ENCODE measurements around the gene TMEFF2.
"Not testable (repeated sequence)": the region's sequence is repeated elsewhere in the genome, so short reads cannot be mapped to it uniquely, and the experiment has no call there.

The TMEFF2 gene

DNA sequence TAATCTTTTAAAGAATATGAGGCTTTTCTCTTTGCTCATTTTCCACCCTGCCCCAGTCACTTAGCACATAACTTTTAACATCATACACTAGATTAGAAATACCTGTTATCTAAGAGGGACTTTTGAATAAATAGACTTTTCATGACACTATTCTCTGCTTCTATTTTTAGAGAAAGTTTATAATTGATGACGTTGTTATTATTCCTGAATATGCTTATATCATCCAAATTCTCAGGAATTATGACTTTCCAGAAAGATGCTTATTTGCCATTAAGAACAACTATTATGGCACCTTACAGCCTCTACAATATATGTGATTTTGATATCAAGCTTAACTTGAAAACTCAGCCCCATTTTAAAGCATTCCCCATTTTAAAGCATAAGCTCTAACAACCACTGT is 11.4 kb downstream of the TMEFF2 start:
- DNase-seq (ENCODE audit: low spot score) = no peak

DNA sequence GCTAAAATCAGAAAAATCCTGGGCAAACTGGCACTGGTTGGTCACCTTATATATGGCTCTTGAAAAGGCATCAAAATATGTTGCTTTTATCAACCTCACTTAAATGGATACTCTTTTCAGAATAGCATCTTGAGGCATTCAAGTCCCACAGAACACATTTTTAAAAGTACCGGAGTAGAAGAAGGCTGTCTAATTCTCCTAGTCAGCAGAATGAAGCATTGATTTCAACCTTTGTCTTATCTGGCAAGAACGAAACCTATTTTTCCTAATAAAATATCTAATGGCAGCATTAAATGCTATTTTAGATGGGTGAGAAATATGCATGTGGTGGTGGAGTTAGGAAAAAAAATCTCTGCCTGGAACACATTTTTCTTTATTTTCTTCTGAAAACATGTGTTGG is 27.8 kb downstream of the TMEFF2 start:
- DNase-seq (ENCODE audit: low spot score) = no peak

DNA sequence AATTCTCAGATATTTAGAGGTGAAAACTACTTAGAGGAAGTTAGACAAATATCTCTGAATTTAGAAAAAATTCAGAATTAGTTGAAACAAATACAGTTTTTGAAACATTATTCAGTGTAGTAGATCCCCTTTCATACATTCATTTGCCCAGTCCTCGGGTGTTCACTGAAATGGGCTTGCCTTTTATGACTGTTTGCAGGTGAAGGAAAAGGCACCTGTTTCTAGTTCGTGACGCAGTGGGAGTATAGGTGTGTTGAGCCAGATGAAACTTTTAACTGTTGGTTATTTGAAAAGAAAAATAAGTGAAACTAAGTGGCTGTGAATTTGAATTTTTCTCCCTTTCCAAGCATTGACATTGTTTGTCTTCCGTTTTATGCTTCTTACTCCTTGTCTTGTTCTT is 28.9 kb downstream of the TMEFF2 start:
- no peak for DNase-seq (ENCODE audit: low spot score)

DNA sequence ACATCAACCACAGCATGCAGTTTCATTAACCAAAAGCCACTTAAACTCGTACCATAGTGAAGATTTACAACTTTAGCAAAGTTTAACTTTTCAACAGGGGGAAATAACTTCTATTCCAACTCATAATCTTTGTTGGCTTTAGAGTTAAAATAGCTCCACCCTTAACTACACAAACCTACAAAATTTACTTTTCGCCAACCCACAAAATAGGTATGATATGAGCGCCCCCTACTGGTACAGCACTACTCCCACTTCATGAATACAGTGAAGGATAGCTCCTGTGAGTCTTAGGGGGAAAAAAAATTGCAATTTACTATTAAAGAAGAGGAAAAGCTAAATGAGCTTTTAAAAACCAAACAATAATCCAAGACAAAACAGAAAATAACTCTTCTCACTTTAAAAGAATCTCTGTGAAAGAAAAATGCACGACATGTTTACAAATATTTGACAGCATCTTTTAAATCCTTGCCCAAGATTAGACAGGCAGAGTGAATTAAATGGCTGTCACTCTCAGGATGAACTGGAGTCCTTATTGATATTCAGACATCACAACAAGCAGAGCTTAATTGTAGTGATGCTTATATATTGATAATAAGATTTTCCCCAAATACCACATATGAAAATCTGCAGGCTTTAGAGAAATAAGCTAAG is 32.2 kb downstream of the TMEFF2 start:
- DNase-seq (ENCODE audit: low spot score) = peak; percentile 47

DNA sequence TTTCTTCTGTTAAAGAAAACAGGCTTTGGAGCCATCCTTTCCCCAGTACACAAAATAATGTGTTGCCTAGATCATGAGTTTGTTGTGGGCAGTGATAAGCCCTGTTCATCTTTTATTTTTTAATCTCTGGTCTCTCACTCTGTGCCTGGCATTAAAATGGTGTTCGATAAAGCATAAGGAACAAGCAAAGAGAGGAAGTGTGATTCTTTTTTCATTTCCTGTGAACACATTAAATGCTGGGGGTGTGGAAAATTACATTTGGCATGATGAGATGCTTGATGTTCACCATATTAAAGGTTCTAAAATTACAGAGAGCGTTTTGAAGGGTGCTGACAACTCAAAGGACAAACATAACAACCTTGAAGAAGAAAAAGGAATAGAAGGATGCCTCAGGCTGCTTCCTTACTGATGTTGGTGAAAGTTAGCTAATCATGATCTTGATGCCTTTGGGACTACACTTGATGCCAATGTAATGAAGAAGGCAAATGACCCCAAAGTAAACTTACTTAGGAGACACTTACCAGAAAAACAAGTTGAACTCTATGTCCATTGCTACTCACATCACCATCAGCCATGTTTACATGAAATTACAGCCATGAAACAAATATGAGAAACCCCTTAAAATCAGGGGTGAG is 33.0 kb downstream of the TMEFF2 start:
- no peak for DNase-seq (ENCODE audit: low spot score)

DNA sequence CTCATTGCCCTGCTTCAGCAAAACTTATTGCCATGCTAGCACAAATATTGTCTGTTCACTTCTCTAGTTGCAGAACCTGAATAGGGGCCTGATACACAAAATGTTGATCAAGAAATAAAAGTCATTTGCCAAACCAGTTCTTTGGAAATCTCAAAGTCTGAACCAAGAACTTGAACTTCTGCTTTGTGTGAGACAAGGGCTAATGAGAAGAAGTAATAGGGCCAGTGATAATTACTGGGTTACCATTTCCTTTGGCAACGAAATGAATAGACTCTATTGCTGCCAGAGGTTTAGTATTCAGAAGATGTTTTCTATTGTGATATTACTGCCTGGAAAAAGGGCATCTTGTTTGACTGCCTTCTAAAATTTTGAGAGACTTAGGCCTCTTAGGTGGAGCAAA is 35.0 kb downstream of the TMEFF2 start:
- no peak for DNase-seq (ENCODE audit: low spot score)

DNA sequence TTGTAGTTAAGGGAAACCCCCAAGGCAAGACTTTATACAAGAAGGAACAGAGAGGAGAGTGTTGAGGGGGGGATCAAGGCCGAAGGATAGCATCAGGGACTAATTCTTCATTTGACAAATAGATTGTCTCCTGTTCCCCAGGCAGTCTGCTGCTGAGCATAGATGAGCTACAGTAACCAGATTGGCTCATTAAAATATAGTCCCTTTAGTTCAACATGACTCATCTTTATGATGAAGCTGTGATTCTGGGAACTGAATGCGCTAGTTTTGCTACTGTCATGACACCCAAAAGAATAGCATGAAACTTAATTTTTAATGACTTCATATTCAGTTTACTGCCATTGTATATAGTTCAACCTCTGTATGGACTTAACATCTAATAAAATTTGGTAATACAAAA is 35.5 kb downstream of the TMEFF2 start:
- DNase-seq (ENCODE audit: low spot score) = no peak

DNA sequence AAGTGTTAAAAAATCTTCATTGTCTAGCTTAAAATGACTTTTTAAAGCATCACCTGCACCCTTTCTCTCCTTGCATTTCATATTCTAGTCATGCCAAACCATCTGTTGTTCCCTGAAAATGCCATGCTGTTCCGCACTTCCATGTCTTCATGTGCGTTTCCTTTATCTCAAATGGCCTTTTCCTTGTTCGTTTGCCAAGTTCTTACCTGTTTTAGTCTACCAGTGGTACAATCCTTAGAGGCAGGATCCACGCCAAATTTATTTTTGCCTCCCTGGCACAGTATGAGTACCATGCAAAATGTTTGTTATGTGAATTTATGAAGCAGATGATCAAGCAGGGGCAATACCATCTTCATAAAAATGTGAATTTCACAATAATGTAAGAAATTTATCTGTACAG is 37.0 kb downstream of the TMEFF2 start:
- no peak for DNase-seq (ENCODE audit: low spot score)

DNA sequence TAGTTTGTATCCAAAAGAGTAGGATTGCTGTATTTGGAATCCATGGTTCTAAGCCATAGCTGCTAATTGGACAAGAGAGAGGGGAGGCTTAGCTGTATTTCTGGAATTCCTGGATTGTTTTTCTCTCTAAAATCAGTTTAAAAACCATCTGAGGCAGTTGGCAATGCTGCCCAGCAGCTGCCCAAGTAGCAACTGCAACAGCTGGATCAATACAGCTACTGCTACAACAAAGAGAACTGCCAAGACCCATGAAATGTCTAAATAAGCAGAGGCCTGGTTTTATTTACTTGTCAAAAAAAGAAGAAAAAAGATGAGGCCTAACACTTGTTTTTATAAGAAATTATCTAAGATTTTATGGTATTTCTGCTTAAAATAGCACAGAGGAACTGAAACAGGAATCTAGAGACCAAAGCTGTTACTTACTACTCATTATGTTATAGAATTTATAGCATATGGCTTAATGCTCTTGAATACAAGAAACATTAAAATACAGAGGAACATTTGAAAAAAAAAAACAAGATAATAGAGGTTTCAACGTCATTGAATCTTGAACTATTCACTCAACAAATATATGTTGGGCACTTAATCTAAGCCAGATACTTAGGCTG is 39.1 kb downstream of the TMEFF2 start:
- no peak for DNase-seq (ENCODE audit: low spot score)

DNA sequence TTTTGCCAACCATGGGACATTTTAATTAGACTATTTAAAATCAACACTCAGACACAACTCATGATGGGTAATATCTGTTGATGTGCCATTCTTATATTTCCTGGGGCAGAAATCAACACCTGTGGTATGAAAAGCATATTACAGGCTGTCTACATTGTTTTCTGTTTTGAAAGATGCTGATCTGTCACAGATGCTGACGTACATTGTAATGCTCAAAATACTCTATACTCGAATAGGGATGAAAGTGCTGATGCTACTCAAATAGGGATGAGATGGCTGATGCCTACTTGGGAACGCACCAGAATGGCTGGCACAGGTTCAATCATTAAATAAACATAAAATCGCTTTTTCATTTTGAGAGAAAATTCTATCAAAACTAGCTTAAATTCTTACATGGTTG is 41.2 kb downstream of the TMEFF2 start:
- no peak for DNase-seq (ENCODE audit: low spot score)

DNA sequence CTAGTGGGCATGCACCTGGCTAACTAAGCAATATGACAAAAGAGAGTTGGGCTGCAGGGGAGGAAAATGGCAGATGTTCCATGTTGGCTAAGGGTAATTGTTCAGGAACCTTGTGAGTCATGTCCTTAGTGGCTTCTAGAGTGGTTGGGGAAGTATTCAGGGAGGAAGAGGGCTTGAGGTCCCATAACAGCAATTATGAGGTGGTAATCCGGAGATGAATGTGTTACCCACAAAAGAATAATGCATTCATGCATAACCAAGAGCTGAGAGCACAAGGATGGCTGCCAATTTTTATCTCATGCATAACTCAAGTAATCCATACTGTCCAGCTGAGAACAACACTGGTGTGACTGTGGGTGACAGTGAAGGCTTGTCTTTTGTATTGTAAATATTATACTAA is 42.9 kb downstream of the TMEFF2 start:
- DNase-seq (ENCODE audit: low spot score) = no peak

DNA sequence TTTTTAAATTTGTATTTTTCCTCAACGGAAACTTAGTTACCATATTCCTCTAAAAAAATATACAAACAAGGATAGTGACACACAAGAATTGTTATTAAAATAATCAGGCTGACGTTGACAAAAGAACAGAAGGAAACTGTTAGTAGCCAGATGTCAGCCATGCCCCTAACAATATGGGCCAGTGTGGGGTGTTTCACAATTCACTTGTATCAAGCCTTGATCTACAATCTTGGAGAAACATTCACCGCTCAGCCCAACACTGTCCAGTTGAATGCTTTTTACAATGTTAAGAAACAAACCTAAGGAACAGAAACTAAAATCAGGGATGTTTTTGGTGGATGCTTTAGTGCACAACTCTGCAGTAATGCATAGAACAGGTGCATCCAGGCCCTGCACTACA is 44.6 kb downstream of the TMEFF2 start:
- no peak for DNase-seq (ENCODE audit: low spot score)

DNA sequence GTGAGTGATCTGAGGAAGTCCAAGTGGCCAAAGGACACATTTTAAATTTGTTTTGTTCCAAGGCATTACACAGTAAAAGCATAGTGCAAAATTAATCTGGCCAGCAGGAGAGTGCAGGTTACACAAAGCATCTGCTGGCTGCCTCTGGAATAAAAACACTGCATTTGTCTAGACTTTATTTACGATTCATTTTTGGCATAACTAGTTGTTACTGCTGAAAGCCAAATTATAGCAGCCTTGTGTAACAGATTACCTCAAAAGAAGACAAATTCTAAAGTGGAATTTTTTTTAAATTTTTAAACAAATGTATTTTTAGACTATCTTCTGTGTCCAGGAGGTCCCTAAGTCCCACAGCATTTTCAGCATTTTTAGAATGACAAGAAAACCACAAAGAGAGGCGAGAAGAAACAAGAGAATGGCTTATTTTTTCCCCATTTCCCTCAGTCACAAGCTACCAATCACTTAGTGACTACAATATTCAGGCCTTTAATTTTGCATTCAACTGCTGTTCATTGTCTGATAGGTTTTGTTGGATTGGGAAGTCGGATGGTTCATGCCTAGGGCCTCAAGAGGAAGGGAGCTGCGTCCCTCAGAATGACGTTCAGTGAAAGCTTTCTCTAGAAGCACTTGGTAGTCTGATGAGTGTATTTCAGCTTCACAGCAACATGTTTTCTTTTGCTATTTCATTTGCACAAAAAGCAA is 46.0 kb downstream of the TMEFF2 start:
- no peak for DNase-seq (ENCODE audit: low spot score)

DNA sequence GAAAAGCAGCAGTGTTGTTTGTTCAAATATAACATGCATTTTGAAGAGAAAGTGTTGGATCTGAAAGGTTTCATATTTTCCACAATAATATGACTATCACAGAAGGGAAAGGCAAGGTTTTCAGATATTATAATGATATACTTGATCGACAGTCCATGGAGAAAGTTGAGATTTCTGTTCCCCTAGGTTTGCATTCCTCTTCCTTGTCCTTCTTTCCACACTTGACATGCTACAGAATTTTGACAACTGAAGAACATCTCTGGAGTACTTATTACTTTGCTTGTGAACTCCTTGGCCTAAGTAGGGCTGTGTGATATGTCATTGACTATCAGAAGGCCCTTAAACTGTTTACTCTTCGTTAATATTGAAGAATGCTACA is 46.5 kb downstream of the TMEFF2 start:
- DNase-seq (ENCODE audit: low spot score) = no peak

DNA sequence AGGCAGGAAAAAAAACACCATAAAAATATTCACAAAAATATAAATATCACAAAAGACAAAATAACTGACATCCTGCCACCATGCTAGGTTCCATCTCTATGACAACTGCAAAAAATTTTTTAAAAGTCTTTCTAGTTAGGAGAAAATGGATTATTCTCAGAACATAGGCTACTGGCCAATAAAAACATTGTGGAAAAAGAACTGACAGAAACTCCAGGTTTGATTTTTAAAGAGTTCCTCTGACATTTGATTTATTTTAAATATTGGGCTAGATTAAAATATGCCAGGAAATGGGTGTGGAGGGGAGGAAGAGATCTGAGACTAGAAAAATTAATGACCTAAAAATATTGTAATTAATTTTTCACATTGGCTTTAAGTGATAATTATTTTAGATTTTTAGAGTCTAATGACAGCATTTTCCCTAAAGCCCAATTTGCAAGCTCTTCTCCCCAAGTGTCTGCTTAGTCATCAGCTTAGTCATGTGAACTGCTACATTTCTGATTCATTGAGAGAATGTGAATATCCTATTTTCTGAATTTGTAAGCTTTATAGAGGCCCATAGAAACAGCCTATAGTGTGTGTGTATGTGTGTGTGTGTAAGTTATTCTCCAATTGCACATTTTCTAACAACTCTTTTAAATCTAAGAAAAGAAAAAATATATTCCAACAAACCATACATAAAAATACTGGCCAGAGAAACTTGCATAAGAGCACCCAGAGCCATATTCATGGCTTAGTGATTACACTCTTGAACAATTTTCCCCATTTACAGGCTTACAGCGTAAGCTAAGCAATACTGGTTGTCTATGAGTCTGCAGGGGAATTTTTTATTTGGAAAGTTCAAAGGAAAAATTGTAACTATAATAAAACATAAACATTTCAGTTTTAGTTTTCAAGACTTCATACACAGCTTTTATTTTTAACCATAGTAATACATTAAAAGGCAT is 48.4 kb downstream of the TMEFF2 start:
- no peak for DNase-seq (ENCODE audit: low spot score)

DNA sequence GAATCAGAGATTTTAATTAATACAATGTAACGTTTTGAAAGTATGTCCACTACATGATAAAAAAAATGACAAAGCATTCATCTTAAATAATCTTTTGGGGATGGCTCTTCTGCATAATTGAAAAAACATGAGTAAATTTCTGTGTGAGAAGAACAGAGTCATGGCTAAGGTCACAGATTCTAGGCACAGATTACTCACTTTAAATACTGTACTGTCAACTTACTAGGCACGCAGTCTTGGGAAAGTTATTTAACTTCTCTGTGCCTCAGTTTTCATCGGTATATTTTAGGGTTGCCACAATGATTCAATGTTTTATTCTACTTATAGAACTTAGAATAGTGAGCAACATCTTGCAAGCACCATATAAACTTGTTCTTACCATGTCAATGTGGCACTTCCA is 49.2 kb downstream of the TMEFF2 start:
- DNase-seq (ENCODE audit: low spot score) = no peak

DNA sequence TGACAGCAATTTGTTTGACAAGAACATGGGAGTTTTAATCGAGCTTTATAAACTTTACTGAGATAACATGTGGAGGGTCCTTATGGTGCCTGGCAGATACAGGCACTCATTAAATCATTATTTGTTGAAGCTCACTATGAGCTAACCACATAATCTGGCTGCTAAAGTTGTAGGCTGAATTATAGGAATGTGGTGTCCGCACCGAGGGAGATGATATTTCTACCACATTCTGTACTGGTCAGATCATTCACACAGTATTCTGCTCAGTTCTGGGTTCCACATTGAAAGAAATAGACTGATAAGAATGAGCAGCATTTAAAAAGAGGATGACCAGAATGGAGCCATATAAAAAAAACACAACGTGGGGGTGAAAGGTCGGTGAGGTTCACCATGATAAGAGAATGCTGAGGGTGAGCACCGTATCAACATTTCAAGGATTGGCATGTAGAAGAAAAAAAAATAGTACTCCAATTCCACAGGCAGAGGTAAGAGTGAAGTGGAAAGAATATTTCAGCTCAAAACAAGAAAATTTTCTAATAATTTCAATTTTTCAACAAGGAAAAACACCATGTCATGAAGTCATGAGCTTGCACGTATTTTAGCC is 54.4 kb downstream of the TMEFF2 start:
- DNase-seq (ENCODE audit: low spot score) = no peak

DNA sequence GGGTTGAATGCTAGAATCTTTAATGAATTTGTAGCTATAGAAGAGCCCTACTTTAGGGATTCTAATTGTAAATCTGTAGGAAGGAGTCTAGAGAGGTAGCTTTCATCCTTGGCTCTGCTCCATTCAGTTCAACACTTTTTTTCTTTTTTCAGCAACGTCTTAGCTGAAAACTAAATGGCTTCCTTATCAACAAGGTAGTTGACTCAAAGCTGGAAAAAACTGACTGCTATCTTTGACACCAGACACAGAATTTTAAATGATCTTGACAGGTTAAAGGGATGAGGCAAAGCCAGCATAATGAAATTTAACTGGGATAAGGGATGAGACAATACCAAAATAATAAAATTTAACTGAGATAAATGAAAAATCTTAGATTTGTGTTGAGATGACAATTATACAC is 54.9 kb downstream of the TMEFF2 start:
- DNase-seq (ENCODE audit: low spot score) = no peak

DNA sequence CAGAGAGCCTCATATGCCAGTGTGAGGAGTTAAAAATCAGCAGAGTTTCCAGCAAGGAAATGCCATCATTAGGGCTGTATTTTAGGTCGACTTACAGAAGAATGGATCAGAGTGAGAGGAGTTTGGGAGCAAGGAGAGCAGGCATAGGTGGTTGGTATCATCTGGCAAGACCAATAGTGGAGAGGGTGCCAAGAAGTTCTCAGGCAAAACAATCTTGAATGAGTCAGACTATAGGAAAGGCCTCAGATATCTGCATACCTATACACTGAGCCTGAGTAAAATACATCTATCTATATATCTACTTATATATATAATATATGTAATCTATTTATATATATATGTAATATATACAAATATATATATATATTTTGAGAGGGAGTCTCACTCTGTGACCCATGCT is 57.3 kb downstream of the TMEFF2 start:
- no peak for DNase-seq (ENCODE audit: low spot score)

DNA sequence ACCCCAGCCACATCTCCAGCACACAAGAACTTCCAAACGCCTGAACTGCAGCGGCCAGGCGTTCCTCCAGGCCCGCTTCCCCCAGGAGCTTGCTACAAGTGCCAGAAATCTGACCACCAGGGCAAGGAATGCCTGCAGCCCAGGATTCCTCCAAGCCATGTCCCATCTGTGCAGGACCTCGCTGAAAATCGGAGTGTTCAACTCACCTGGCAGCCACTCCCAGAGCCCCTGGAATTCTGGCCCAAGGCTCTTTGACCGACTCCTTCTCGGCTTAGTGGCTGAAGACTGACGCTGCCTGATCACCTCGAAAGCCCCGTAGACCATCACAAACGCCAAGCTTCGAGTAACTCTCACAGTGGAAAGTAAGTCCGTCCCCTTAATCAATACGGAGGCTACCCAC is 62.1 kb downstream of the TMEFF2 start:
- DNase-seq (ENCODE audit: low spot score) = not testable (repeated sequence)

DNA sequence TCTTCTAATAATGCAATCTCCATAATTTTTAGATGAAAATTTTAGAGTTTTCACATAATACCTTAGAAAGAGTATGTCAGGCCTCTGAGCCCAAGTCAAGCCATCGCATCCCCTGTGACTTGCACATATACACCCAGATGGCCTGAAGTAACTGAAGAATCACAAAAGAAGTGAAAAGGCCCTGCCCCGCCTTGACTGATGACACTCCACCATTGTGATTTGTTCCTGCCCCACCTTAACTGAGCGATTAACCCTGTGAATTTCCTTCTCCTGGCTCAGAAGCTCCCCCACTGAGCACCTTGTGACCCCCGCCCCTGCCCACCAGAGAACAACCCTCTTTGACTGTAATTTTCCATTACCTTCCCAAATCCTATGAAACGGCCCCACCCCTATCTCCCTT is 64.4 kb downstream of the TMEFF2 start:
- DNase-seq (ENCODE audit: low spot score) = not testable (repeated sequence)

DNA sequence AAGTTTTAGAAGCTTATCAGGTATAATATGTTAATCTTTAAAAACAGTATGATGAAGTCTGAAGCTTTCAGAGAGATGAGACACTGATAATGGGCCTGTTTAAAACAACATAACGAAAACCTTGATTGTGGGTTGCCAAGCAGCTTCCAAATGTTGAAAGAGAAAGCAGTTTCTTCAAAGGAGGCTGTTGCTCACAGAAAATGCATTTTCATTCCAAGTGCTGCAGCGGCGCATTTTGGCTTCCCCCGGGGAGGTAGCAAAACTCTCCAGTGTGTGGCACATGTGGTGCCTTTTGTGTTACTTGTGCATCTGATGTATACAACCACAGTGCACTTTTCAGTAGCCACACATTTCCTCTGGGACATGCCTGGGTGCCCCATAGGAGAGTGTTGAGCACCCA is 66.1 kb downstream of the TMEFF2 start:
- DNase-seq (ENCODE audit: low spot score) = no peak
